ENCODE data around the gene DIAPH2. TPM values are rescaled to one million over a fixed set of nuclear protein-coding genes. Genes with fewer than 3 reads are reported as not detected.
"Not testable (repeated sequence)": the region's sequence is repeated elsewhere in the genome, so short reads cannot be mapped to it uniquely, and the experiment has no call there.

The DIAPH2 gene
- total RNA-seq, 2 donors from 2014 or later = 12.5 to 18.3 TPM

- Mint-ChIP-seq H3K36me3 (ENCODE audit: low read depth) (no peaks in the 10 kb centered on the region), H3K27ac (no peak overlapping the region), H3K27me3 (no peaks in the 10 kb centered on the region), H3K4me3 (no peak overlapping the region), H3K4me1 (no peaks in the 10 kb centered on the region)
- no peak for DNase-seq
- no peaks in the 10 kb centered on the region for H3K9me3 ChIP-seq (ENCODE audit: control insufficient read depth, low read length, poor library complexity, severe bottlenecking)
- ATAC-seq = no peak
Measured at GRCh38 chrX:96792047-96792446, 107.4 kb downstream of the DIAPH2 start.

GRCh38 chrX:96798982-96799381 is 114.3 kb downstream of the DIAPH2 start:
- Mint-ChIP-seq H3K27me3 (no peaks in the 10 kb centered on the region), H3K4me3 (no peak overlapping the region), H3K4me1 (peaks cover 3% of the 10 kb centered on the region), H3K27ac (no peak overlapping the region), H3K36me3 (ENCODE audit: low read depth) (peaks cover 1% of the 10 kb centered on the region)
- DNase-seq (no peak), ATAC-seq (no peak)
- H3K9me3 ChIP-seq (ENCODE audit: control insufficient read depth, low read length, poor library complexity, severe bottlenecking) = no peaks in the 10 kb centered on the region

- H3K9me3 ChIP-seq (ENCODE audit: control insufficient read depth, low read length, poor library complexity, severe bottlenecking) = no peaks in the 10 kb centered on the region
- Mint-ChIP-seq H3K36me3 (ENCODE audit: low read depth) (peaks cover 6% of the 10 kb centered on the region), H3K4me3 (no peak overlapping the region), H3K27ac (no peak overlapping the region), H3K27me3 (no peaks in the 10 kb centered on the region), H3K4me1 (peaks cover 4% of the 10 kb centered on the region)
- ATAC-seq = no peak
- DNase-seq = no peak
Measured at GRCh38 chrX:96807318-96807717, 122.7 kb downstream of the DIAPH2 start.

- ATAC-seq (no peak), DNase-seq (no peak)
- H3K27me3 Mint-ChIP-seq = no peaks in the 10 kb centered on the region
- peaks cover 6% of the 10 kb centered on the region for H3K4me1 Mint-ChIP-seq
- no peaks in the 10 kb centered on the region for H3K36me3 Mint-ChIP-seq (ENCODE audit: low read depth)
- no peak overlapping the region for H3K27ac Mint-ChIP-seq
- no peaks in the 10 kb centered on the region for H3K9me3 ChIP-seq (ENCODE audit: control insufficient read depth, low read length, poor library complexity, severe bottlenecking)
- no peak overlapping the region for H3K4me3 Mint-ChIP-seq
Measured at GRCh38 chrX:96820935-96821334, 136.3 kb downstream of the DIAPH2 start.

GRCh38 chrX:96824166-96824565 is 139.5 kb downstream of the DIAPH2 start:
- ATAC-seq = no peak
- Mint-ChIP-seq H3K4me1 (peaks cover 6% of the 10 kb centered on the region), H3K27me3 (no peaks in the 10 kb centered on the region), H3K27ac (no peak overlapping the region), H3K36me3 (ENCODE audit: low read depth) (no peaks in the 10 kb centered on the region), H3K4me3 (no peak overlapping the region)
- DNase-seq = no peak
- H3K9me3 ChIP-seq (ENCODE audit: control insufficient read depth, low read length, poor library complexity, severe bottlenecking) = no peaks in the 10 kb centered on the region

GRCh38 chrX:96833333-96833732 is 148.7 kb downstream of the DIAPH2 start:
- no peak for ATAC-seq

GRCh38 chrX:96834137-96834536 is 149.5 kb downstream of the DIAPH2 start:
- ATAC-seq (no peak), DNase-seq (no peak)
- no peaks in the 10 kb centered on the region for H3K9me3 ChIP-seq (ENCODE audit: control insufficient read depth, low read length, poor library complexity, severe bottlenecking)
- Mint-ChIP-seq H3K27me3 (no peaks in the 10 kb centered on the region), H3K4me3 (no peak overlapping the region), H3K4me1 (peaks cover 2% of the 10 kb centered on the region), H3K36me3 (ENCODE audit: low read depth) (no peaks in the 10 kb centered on the region), H3K27ac (no peak overlapping the region)

More at GRCh38 chrX:96833333-96833732, 148.7 kb downstream of the DIAPH2 start:
- Mint-ChIP-seq H3K36me3 (ENCODE audit: low read depth) (no peaks in the 10 kb centered on the region), H3K27ac (no peak overlapping the region), H3K4me3 (no peak overlapping the region), H3K4me1 (peaks cover 2% of the 10 kb centered on the region), H3K27me3 (no peaks in the 10 kb centered on the region)
- H3K9me3 ChIP-seq (ENCODE audit: control insufficient read depth, low read length, poor library complexity, severe bottlenecking) = no peaks in the 10 kb centered on the region
- DNase-seq = no peak

- no peak for ATAC-seq
- no peak for DNase-seq
- H3K4me1 Mint-ChIP-seq = peaks cover 2% of the 10 kb centered on the region
- no peak overlapping the region for H3K4me3 Mint-ChIP-seq
- H3K27ac Mint-ChIP-seq = no peak overlapping the region
- no peaks in the 10 kb centered on the region for H3K27me3 Mint-ChIP-seq
- no peaks in the 10 kb centered on the region for H3K36me3 Mint-ChIP-seq (ENCODE audit: low read depth)
- no peaks in the 10 kb centered on the region for H3K9me3 ChIP-seq (ENCODE audit: control insufficient read depth, low read length, poor library complexity, severe bottlenecking)
Measured at GRCh38 chrX:96835660-96836289, 151.1 kb downstream of the DIAPH2 start.

- no peaks in the 10 kb centered on the region for H3K4me1 Mint-ChIP-seq
- ATAC-seq (no peak), DNase-seq (no peak)
- no peaks in the 10 kb centered on the region for H3K36me3 Mint-ChIP-seq (ENCODE audit: low read depth)
- H3K27ac Mint-ChIP-seq = no peak overlapping the region
- no peaks in the 10 kb centered on the region for H3K9me3 ChIP-seq (ENCODE audit: control insufficient read depth, low read length, poor library complexity, severe bottlenecking)
- no peak overlapping the region for H3K4me3 Mint-ChIP-seq
- H3K27me3 Mint-ChIP-seq = no peaks in the 10 kb centered on the region
Measured at GRCh38 chrX:96837808-96838207, 153.2 kb downstream of the DIAPH2 start.

GRCh38 chrX:96838537-96838936 is 153.9 kb downstream of the DIAPH2 start:
- DNase-seq (no peak), ATAC-seq (no peak)
- H3K9me3 ChIP-seq (ENCODE audit: control insufficient read depth, low read length, poor library complexity, severe bottlenecking) = no peaks in the 10 kb centered on the region
- H3K27me3 Mint-ChIP-seq = no peaks in the 10 kb centered on the region
- no peaks in the 10 kb centered on the region for H3K4me1 Mint-ChIP-seq
- no peaks in the 10 kb centered on the region for H3K36me3 Mint-ChIP-seq (ENCODE audit: low read depth)
- no peak overlapping the region for H3K27ac Mint-ChIP-seq
- no peak overlapping the region for H3K4me3 Mint-ChIP-seq

GRCh38 chrX:96841325-96841724 is 156.7 kb downstream of the DIAPH2 start:
- H3K9me3 ChIP-seq (ENCODE audit: control insufficient read depth, low read length, poor library complexity, severe bottlenecking) = no peaks in the 10 kb centered on the region
- H3K36me3 Mint-ChIP-seq (ENCODE audit: low read depth) = no peaks in the 10 kb centered on the region

GRCh38 chrX:96841866-96842265 is 157.2 kb downstream of the DIAPH2 start:
- not testable (repeated sequence) for H3K36me3 Mint-ChIP-seq (ENCODE audit: low read depth); H3K9me3 ChIP-seq (ENCODE audit: control insufficient read depth, low read length, poor library complexity, severe bottlenecking); ATAC-seq; H3K4me3 Mint-ChIP-seq; H3K27ac Mint-ChIP-seq; H3K4me1 Mint-ChIP-seq; H3K27me3 Mint-ChIP-seq; DNase-seq

More at GRCh38 chrX:96841325-96841724, 156.7 kb downstream of the DIAPH2 start:
- no peak for ATAC-seq
- H3K4me1 Mint-ChIP-seq = no peaks in the 10 kb centered on the region
- no peaks in the 10 kb centered on the region for H3K27me3 Mint-ChIP-seq
- no peak for DNase-seq
- H3K27ac Mint-ChIP-seq = no peak overlapping the region
- no peak overlapping the region for H3K4me3 Mint-ChIP-seq

GRCh38 chrX:96843566-96843965 is 158.9 kb downstream of the DIAPH2 start:
- Mint-ChIP-seq H3K4me3 (no peak overlapping the region), H3K27me3 (no peaks in the 10 kb centered on the region), H3K36me3 (ENCODE audit: low read depth) (no peaks in the 10 kb centered on the region), H3K27ac (no peak overlapping the region), H3K4me1 (no peaks in the 10 kb centered on the region)
- no peaks in the 10 kb centered on the region for H3K9me3 ChIP-seq (ENCODE audit: control insufficient read depth, low read length, poor library complexity, severe bottlenecking)
- DNase-seq = no peak
- no peak for ATAC-seq

GRCh38 chrX:96846841-96847240 is 162.2 kb downstream of the DIAPH2 start:
- DNase-seq (no peak), ATAC-seq (no peak)
- Mint-ChIP-seq H3K4me1 (no peaks in the 10 kb centered on the region), H3K27ac (no peak overlapping the region), H3K4me3 (no peak overlapping the region), H3K27me3 (no peaks in the 10 kb centered on the region), H3K36me3 (ENCODE audit: low read depth) (no peaks in the 10 kb centered on the region)
- no peaks in the 10 kb centered on the region for H3K9me3 ChIP-seq (ENCODE audit: control insufficient read depth, low read length, poor library complexity, severe bottlenecking)
